ENCODE data around the gene PARD6B. TPM values are rescaled to one million over a fixed set of nuclear protein-coding genes. Genes with fewer than 3 reads are reported as not detected.
"Not testable (repeated sequence)": the region's sequence is repeated elsewhere in the genome, so short reads cannot be mapped to it uniquely, and the experiment has no call there.

PARD6B gene
- total RNA-seq, 1 experiment from 2014 or later = 4.7 TPM

- DNase-seq (ENCODE audit: low spot score) = no peak
Measured at GRCh38 chr20:50799176-50799889, 68.0 kb downstream of the PARD6B start.

- DNase-seq (ENCODE audit: low spot score) = no peak
Measured at GRCh38 chr20:50799890-50800550, 68.6 kb downstream of the PARD6B start.

- DNase-seq (ENCODE audit: low spot score) = not testable (repeated sequence)
Measured at GRCh38 chr20:50800986-50801746, 69.8 kb downstream of the PARD6B start.

GRCh38 chr20:50801747-50802125, 70.4 kb downstream of the PARD6B start:
- no peak for DNase-seq (ENCODE audit: low spot score)

GRCh38 chr20:50802289-50802688, 70.9 kb downstream of the PARD6B start:
- DNase-seq (ENCODE audit: low spot score) = no peak

GRCh38 chr20:50804437-50805348, 73.3 kb downstream of the PARD6B start:
- DNase-seq (ENCODE audit: low spot score) = no peak

GRCh38 chr20:50805349-50805684, 73.9 kb downstream of the PARD6B start:
- no peak for DNase-seq (ENCODE audit: low spot score)

GRCh38 chr20:50806126-50806768, 74.9 kb downstream of the PARD6B start:
- no peak for DNase-seq (ENCODE audit: low spot score)

Other genes with a start within 250 kb of the PARD6B start
- gene PTPN1, start 221.2 kb upstream of the PARD6B start, total RNA-seq (2014; rRNA removed; shearing (Covaris generic)) = 56.9 and 60.6 TPM in 2 replicates
- 0.07 TPM in 1 of 2 replicates, not detected in the other for gene RIPOR3, start 40.0 kb upstream of the PARD6B start, total RNA-seq (2014; rRNA removed; shearing (Covaris generic))
- gene BCAS4, start 63.5 kb downstream of the PARD6B start, total RNA-seq (2014; rRNA removed; shearing (Covaris generic)) = 21.4 and 43.8 TPM in 2 replicates
- 23.2 and 28.1 TPM in 2 replicates for gene ADNP, start 199.9 kb downstream of the PARD6B start, total RNA-seq (2014; rRNA removed; shearing (Covaris generic))
- gene DPM1, start 227.0 kb downstream of the PARD6B start, total RNA-seq (2014; rRNA removed; shearing (Covaris generic)) = 207 and 247 TPM in 2 replicates
- gene MOCS3, start 227.2 kb downstream of the PARD6B start, total RNA-seq (2014; rRNA removed; shearing (Covaris generic)) = 9.0 and 9.4 TPM in 2 replicates

All from A172 (cell line).